Activated CD8-positive, alpha-beta T cell treated with anti-CD3 and anti-CD28 coated beads, Interleukin-2, amount 10 ng/mL, durations not matched to agents 7 days and 5 days (primary cell): Measurements from ENCODE around the gene GLP2R. TPM values are rescaled to one million over a fixed set of nuclear protein-coding genes. Genes with fewer than 3 reads are reported as not detected.

Experiments
- ATAC-seq: fragments of 150-1000 bp; cut with Tn5 transposase; one replicate; pipeline ENCODE4 v1.10.0; 2021; ENCODE audit warnings: moderate library complexity
- CTCF ChIA-PET: fragments of 350-600 bp; sonication (Branson Sonifier 250); formaldehyde crosslinking; loops from one replicate; lab custom pipeline; 2021; ENCODE audit warnings: antibody characterized with exemption; lab: Charles Lee
- POLR2A ChIA-PET: fragments of 350-600 bp; sonication (Branson Sonifier 250); formaldehyde crosslinking; loops from one replicate; lab custom pipeline; 2021; ENCODE audit warnings: antibody characterized with exemption; lab: Charles Lee
- DNase-seq: peaks from one replicate; pipeline ENCODE4 v3.0.0-alpha.2; 2020
- H3K27ac Mint-ChIP-seq: one replicate; pipeline ENCODE4 v1.8.0; 2021; ENCODE audit warnings: mild to moderate bottlenecking, mixed read lengths
- H3K27me3 Mint-ChIP-seq: one replicate; pipeline ENCODE4 v1.8.0; 2021; ENCODE audit warnings: low read depth, mixed read lengths
- H3K36me3 Mint-ChIP-seq: one replicate; pipeline ENCODE4 v1.8.0; 2021; ENCODE audit warnings: low read depth, mixed read lengths
- H3K4me1 Mint-ChIP-seq: one replicate; pipeline ENCODE4 v1.8.0; 2021; ENCODE audit warnings: low read depth, mixed read lengths
- H3K4me3 Mint-ChIP-seq: one replicate; pipeline ENCODE4 v1.8.0; 2021; ENCODE audit warnings: mild to moderate bottlenecking, mixed read lengths
- H3K9me3 Mint-ChIP-seq: one replicate; pipeline ENCODE4 v1.8.0; 2022; ENCODE audit warnings: mixed read lengths; ENCODE audit not compliant: insufficient read depth
- total RNA-seq, 2 experiments: library from RNA; stranded (reverse); gene quantifications; one replicate each; pipeline ENCODE4 v1.2.3, GENCODE V29; 2021

Gene GLP2R
- total RNA-seq, 2 experiments from 2014 or later, result not detected

DNA sequence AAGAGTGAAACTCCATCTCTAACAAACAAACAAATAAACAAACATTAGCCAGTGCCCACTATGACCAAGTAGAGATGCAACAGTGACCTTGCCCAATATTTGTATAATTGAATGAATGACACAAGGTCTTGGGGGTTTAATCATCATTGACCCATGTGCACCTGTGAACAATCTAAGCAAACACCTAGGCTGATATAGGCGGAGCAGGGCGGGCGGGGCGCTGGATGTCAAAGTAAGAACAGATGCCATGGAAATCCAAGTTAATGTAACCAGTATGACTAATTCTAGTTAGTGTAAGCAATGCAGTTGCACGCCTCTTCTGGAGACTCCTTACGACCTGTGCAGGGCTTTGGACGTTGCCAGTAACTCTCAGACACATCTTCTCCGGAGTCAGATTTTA lies 61.8 kb downstream of the GLP2R start:
- CTCF ChIA-PET, result no interaction called here
- POLR2A ChIA-PET, result no interaction called here
- Mint-ChIP-seq H3K4me1 (no peaks in the 10 kb centered on the region), H3K27me3 (no peaks in the 10 kb centered on the region), H3K9me3 (peaks cover 8% of the 10 kb centered on the region), H3K27ac (no peak overlapping the region), H3K4me3 (no peak overlapping the region), H3K36me3 (no peaks in the 10 kb centered on the region)
- DNase-seq, result no peak
- ATAC-seq, result no peak

DNA sequence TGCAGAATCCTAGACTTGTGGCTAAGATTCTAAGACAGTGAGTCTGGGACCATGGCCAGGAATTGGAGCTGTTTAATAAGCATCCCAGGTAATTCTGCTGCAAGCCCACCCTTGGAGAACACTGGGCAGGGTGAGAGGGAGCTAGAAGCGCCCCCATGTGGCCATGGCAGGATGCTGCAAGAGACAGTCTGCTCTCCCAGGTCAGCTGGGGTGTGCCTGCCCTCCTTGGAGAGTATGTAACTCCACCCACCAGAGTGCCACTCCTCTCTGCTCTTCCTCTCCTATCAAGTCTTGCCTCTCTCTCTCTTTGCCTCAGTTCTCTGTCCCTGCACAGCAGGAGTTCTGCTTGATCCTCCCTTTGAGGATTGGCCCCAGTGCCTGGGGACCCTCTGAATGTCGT lies 64.4 kb downstream of the GLP2R start:
- ATAC-seq (peak; percentile 51), DNase-seq (no peak)
- H3K27ac Mint-ChIP-seq, result no peak overlapping the region
- ChIA-PET POLR2A (no interaction called here), CTCF (no interaction called here)
- no peaks in the 10 kb centered on the region for H3K9me3 Mint-ChIP-seq
- no peaks in the 10 kb centered on the region for H3K4me1 Mint-ChIP-seq
- H3K4me3 Mint-ChIP-seq, result no peak overlapping the region
- H3K36me3 Mint-ChIP-seq, result no peaks in the 10 kb centered on the region
- peaks cover 4% of the 10 kb centered on the region for H3K27me3 Mint-ChIP-seq

DNA sequence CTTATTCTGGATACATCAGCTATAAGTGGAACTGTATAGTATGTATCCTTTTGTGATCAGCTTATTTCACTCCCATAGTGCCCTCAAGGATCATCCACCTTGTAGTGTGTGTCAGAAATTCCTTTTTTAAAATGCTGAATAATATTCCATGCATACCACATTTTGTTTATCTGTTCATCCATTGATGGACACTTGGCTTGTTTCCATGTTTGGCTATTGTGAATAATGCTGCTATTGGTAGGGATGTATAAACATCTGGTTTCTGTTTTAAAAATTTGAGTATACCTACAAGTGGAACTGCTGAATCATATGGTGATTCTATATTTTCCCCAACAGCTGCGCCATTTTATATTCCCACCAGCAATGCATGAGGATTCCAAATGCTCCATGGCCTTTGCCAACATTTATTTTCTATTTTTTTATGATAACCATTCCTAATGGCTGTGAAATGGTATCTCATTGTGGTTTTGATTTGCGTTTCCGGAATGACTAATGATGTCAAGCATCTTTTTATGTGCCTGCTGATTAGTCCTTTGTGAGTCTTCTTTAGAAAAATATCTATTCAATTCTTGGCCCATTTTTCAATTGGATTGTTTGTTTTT lies 67.8 kb downstream of the GLP2R start:
- Mint-ChIP-seq H3K27me3 (peaks cover 4% of the 10 kb centered on the region), H3K27ac (no peak overlapping the region), H3K4me1 (no peaks in the 10 kb centered on the region), H3K4me3 (no peak overlapping the region), H3K9me3 (no peaks in the 10 kb centered on the region), H3K36me3 (no peaks in the 10 kb centered on the region)
- DNase-seq (no peak), ATAC-seq (no peak)
- ChIA-PET POLR2A (no interaction called here), CTCF (no interaction called here)

DNA sequence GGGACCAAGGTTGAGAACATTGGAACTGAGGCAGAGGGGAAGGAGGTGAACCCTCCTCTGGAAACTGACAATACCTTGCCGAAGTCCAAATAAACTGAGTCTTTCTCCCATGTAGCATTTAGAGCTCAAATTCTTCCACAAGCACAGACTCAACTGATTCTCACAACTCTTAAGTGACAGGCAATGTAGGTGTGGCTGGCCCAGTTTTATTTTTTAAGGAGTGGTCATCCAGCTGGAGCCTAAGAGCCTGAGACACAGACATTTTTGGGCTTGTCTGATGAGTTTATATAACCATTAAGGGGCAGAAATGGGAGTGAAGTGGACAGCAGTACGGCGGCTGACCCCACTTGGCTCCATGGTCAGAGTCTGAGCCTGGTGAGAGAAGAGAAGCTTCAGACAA lies 68.5 kb downstream of the GLP2R start:
- DNase-seq, result no peak
- Mint-ChIP-seq H3K4me3 (no peak overlapping the region), H3K27ac (no peak overlapping the region), H3K36me3 (no peaks in the 10 kb centered on the region), H3K4me1 (no peaks in the 10 kb centered on the region), H3K27me3 (peaks cover 4% of the 10 kb centered on the region), H3K9me3 (no peaks in the 10 kb centered on the region)
- ATAC-seq, result no peak
- ChIA-PET CTCF (no interaction called here), POLR2A (no interaction called here)

DNA sequence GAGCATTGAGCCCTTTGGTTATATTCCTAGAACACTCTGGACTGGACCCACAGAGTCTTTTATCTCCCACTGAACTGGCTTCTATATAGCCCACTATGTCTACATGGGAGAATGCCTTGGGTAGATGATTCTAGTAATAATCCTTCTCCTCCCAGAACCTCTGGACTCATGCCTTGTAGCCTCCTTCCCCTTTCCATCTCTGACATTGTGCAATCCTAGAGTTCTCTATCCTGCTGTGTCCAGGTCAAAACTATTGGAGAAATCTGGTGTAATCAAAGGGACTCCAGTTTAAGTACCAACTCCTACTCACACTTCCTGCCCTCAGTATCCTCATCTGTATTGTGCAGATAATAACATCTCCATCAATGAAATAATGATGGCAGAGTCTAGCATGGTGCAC lies 70.2 kb downstream of the GLP2R start:
- DNase-seq (no peak), ATAC-seq (no peak)
- no peaks in the 10 kb centered on the region for H3K4me1 Mint-ChIP-seq
- ChIA-PET CTCF (no interaction called here), POLR2A (no interaction called here)
- H3K9me3 Mint-ChIP-seq, result no peaks in the 10 kb centered on the region
- no peaks in the 10 kb centered on the region for H3K36me3 Mint-ChIP-seq
- H3K4me3 Mint-ChIP-seq, result no peak overlapping the region
- H3K27ac Mint-ChIP-seq, result no peak overlapping the region
- H3K27me3 Mint-ChIP-seq, result peaks cover 4% of the 10 kb centered on the region

DNA sequence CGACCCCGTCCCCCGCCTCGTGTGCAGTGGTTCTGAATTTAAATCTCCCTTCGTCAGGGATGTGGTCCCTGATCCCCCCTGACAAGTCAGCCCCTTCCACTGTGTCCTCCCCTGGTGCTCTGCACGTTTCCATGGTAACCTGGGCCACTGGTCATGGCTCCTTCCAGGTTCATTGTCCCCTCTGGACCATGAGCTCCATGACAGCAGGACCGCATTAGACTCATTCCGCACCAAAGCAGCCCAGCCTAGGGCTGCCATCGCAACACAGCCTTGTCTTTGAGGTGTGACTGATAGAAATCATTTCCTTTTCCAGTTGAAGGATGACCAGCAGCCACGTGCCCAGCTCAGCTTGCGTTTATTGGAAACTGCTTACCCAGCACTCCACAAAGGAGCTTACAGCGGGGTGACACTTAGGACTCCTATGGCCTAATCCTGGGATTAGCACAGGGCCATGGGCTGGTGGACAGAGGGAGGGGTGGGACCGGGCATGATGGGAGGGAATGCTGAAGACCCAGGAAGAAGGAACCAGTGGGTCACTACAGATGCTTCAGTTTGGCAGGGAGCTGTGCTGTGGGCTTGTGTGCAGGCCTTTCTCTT lies 71.7 kb downstream of the GLP2R start:
- no peaks in the 10 kb centered on the region for H3K4me1 Mint-ChIP-seq
- no peak overlapping the region for H3K4me3 Mint-ChIP-seq
- no peaks in the 10 kb centered on the region for H3K9me3 Mint-ChIP-seq
- ChIA-PET CTCF (no interaction called here), POLR2A (no interaction called here)
- H3K36me3 Mint-ChIP-seq, result no peaks in the 10 kb centered on the region
- ATAC-seq (no peak), DNase-seq (no peak)
- H3K27me3 Mint-ChIP-seq, result peaks cover 4% of the 10 kb centered on the region
- no peak overlapping the region for H3K27ac Mint-ChIP-seq

DNA sequence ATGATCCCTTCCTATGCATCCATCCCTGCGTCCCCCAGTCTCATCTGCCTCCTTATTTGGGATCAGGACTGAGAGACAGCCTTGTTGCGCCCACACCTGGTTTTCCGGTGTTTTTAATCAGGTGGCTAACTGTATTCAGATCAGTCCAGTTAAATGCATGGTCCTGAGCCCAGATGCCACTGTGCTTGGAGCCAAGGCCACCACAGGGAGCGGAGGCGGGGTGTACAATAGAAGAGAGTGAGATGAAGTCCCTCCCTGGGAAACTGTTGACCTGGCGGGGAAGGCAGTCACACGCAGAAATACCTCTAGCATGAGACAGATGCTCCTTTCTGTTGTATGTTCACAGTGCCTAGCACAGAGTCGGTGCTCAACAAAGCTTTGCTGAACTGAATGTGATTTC lies 73.1 kb downstream of the GLP2R start:
- DNase-seq, result no peak
- Mint-ChIP-seq H3K9me3 (no peaks in the 10 kb centered on the region), H3K4me1 (no peaks in the 10 kb centered on the region), H3K4me3 (no peak overlapping the region), H3K27ac (no peak overlapping the region), H3K36me3 (no peaks in the 10 kb centered on the region), H3K27me3 (no peaks in the 10 kb centered on the region)
- no peak for ATAC-seq
- ChIA-PET POLR2A (no interaction called here), CTCF (no interaction called here)

DNA sequence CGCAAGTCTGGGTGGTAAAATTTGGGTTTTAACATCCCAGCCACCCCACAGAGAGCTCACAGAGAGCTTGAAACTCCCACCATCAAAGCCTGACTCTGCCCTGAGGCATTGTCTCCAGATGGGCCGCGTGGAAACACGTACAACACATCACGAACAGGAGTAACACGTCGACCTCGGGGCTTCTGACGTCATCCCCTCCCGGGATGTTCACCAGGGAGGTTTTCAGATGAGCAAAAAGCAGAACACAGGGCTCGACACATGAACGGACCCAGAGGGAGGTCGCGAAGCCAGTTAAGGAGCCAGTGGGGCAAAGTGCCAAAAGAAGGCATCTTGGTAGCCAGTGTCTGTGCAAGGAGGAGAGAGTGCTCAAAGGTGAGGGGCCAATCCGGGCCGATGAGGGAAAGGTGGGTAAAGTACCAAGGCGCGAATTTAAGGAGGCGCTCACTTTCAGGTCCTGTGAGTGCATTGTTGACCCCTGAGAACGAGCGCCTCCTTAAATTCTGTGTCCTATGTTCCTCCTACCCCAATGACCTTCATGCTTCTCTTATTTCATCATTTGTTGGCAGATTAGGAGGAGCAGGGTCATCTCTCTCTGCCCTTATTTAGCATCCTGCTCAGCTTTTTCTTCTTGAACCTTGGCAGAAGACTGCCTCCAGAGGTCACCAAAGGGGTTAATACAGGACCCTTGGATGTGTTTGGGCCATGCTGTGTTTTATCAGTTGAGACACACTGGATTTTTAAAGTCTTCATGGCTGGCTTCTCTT lies 73.7 kb downstream of the GLP2R start:
- ChIA-PET CTCF (no interaction called here), POLR2A (no interaction called here)
- ATAC-seq (no peak), DNase-seq (no peak)
- Mint-ChIP-seq H3K27ac (no peak overlapping the region), H3K36me3 (no peaks in the 10 kb centered on the region), H3K4me3 (no peak overlapping the region), H3K27me3 (no peaks in the 10 kb centered on the region), H3K4me1 (no peaks in the 10 kb centered on the region), H3K9me3 (no peaks in the 10 kb centered on the region)

DNA sequence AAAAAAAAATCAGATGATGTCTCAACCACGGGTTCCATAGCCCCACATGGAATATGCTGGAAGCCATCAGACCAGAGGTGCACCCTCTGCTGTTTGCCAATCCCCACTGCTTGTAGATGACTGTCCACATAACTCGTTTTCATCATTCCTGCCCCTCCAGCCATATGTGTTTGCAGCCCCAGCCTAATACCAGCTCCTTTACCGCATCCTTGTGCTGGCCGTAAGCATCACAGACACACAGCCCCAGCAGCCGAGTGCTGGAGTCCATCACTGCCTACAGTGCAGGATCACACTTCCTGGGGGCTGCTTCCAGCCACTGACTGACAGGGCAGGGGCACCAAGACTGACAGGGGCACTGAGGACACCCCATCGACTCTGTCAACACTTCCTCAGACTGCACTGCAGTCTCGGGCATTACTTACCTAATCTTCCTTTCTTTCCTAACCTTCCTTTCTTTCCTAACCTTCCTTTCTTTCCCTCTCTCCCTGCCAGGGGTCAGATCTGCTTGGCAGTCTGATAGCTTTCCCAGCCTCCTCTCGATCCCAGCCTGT lies 74.4 kb downstream of the GLP2R start:
- POLR2A ChIA-PET, result no interaction called here
- no peak overlapping the region for H3K27ac Mint-ChIP-seq

DNA sequence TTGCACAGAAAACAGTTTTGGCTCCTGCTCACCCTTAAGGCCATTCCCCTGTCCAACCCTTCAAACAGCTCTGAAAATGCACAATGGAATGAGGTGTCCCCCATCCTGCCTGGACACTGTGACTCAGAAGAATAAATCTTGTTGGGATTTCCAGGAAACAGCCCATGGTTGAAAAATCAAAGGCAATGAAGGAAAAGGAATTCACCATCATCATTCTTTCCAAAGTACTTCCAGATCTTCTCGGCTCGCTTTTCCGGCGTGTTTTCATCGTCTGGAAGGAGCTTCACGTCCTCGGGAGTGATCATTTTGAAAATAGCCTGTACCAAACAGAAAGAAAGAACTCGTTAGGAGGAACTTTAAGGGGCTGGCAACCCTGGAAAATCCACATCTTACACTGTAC lies 75.1 kb downstream of the GLP2R start:
- POLR2A ChIA-PET, result no interaction called here
- Mint-ChIP-seq H3K9me3 (no peaks in the 10 kb centered on the region), H3K4me1 (no peaks in the 10 kb centered on the region), H3K4me3 (no peak overlapping the region), H3K27ac (no peak overlapping the region), H3K27me3 (no peaks in the 10 kb centered on the region), H3K36me3 (no peaks in the 10 kb centered on the region)
- CTCF ChIA-PET, result no interaction called here
- DNase-seq (no peak), ATAC-seq (no peak)

More for the DNA sequence above, 74.4 kb downstream of the GLP2R start:
- Mint-ChIP-seq H3K27me3 (no peaks in the 10 kb centered on the region), H3K4me1 (no peaks in the 10 kb centered on the region), H3K9me3 (no peaks in the 10 kb centered on the region), H3K36me3 (no peaks in the 10 kb centered on the region), H3K4me3 (no peak overlapping the region)
- no peak for DNase-seq
- ATAC-seq, result no peak
- CTCF ChIA-PET, result no interaction called here

DNA sequence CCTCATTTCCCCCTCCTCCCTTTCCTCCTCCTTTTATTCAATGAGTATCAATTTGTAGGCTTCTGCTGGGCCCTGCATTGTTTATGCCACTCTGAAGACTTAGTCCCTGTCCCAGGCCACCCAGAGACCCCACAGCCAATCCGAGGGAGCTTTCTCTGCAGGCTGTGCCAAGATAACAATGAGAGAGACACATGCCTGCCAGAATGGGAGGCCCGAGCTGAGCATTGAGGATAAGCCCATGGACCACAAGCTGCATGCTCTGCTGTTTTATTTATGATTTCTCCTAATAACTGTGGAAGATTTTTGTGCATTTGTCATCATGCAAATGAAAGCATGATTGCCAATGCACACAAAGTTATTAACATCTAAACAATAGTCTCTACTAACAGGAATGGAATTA lies 76.4 kb downstream of the GLP2R start:
- Mint-ChIP-seq H3K4me3 (no peak overlapping the region), H3K27me3 (no peaks in the 10 kb centered on the region), H3K27ac (no peak overlapping the region), H3K36me3 (no peaks in the 10 kb centered on the region), H3K9me3 (no peaks in the 10 kb centered on the region), H3K4me1 (no peaks in the 10 kb centered on the region)
- no peak for DNase-seq
- no peak for ATAC-seq
- ChIA-PET POLR2A (no interaction called here), CTCF (no interaction called here)

DNA sequence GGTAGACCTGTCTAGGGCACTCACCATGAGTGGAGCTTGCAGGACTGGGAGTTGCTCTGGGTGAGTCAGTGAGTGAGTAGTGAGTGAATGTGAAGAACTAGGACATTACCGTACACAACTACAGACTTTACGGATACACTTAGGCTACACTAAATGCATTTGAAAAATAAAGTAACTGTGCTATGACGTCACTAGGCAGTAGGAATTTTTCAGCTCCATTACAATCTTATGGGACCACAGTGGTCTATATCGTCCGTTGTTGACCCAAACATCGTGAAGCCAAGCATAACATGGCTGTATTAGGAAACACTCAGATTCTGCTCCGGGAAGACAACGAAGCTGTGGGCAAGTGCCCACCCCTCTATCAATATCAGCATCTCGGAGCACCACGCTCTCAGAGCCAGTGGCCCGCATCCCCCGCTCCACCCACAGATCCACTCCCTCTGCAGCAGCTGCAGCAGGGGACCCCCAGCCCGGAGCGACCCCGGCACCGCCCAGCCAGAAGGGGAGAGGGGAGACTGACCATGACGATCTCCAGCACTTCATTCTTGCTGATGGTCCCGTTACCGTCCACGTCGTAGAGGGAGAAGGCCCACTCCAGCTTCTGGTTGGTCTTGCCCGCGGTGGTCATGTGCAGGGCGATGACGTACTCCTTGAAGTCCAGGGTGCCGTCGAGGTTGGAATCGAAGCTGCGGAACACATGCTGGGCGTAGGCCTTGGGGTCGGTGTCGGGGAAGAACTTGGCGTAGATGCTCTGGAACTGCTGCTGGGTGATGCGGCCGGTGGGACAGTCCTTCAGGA lies 78.8 kb downstream of the GLP2R start:
- ATAC-seq (no peak), DNase-seq (no peak)
- H3K4me3 Mint-ChIP-seq, result no peak overlapping the region
- H3K36me3 Mint-ChIP-seq, result no peaks in the 10 kb centered on the region
- H3K27ac Mint-ChIP-seq, result no peak overlapping the region
- ChIA-PET POLR2A (no interaction called here), CTCF (no interaction called here)
- H3K4me1 Mint-ChIP-seq, result no peaks in the 10 kb centered on the region
- H3K27me3 Mint-ChIP-seq, result no peaks in the 10 kb centered on the region
- no peaks in the 10 kb centered on the region for H3K9me3 Mint-ChIP-seq
